ENCODE data around the gene CCL13. TPM values are rescaled to one million over a fixed set of nuclear protein-coding genes. Genes with fewer than 3 reads are reported as not detected.

CCL13 gene
- total RNA-seq, 2 donors from 2014 or later = 0.90 to 1.3 TPM

- Histone ChIP-seq H3K9me3 (no peaks in the 10 kb centered on the region), H3K27me3 (no peaks in the 10 kb centered on the region), H3K36me3 (no peaks in the 10 kb centered on the region), H3K4me1 (no peaks in the 10 kb centered on the region), H3K4me3 (no peak overlapping the region), H3K27ac (no peak overlapping the region)
- DNase-seq (ENCODE audit: low spot score) = no peak
- TF ChIP-seq CTCF (IDR thresholded peaks at IDR 0.05) = no peak
Measured at GRCh38 chr17:34367486-34368195, 11.4 kb downstream of the CCL13 start.

- Histone ChIP-seq H3K9me3 (no peaks in the 10 kb centered on the region), H3K27me3 (no peaks in the 10 kb centered on the region), H3K27ac (no peak overlapping the region), H3K36me3 (no peaks in the 10 kb centered on the region), H3K4me1 (no peaks in the 10 kb centered on the region), H3K4me3 (no peak overlapping the region)
- no peak for DNase-seq (ENCODE audit: low spot score)
- TF ChIP-seq CTCF (IDR thresholded peaks at IDR 0.05) = no peak
Measured at GRCh38 chr17:34368196-34368945, 12.1 kb downstream of the CCL13 start.

- TF ChIP-seq CTCF (IDR thresholded peaks at IDR 0.05) = no peak
- DNase-seq (ENCODE audit: low spot score) = no peak
- Histone ChIP-seq H3K27ac (no peak overlapping the region), H3K9me3 (no peaks in the 10 kb centered on the region), H3K36me3 (no peaks in the 10 kb centered on the region), H3K4me3 (no peak overlapping the region), H3K27me3 (no peaks in the 10 kb centered on the region), H3K4me1 (no peaks in the 10 kb centered on the region)
Measured at GRCh38 chr17:34368946-34369500, 12.7 kb downstream of the CCL13 start.

- no peak for TF ChIP-seq CTCF (IDR thresholded peaks at IDR 0.05)
- H3K4me3 ChIP-seq = no peak overlapping the region
- no peaks in the 10 kb centered on the region for H3K9me3 ChIP-seq
- H3K27me3 ChIP-seq = no peaks in the 10 kb centered on the region
- no peak for DNase-seq (ENCODE audit: low spot score)
- no peaks in the 10 kb centered on the region for H3K4me1 ChIP-seq
- no peak overlapping the region for H3K27ac ChIP-seq
- H3K36me3 ChIP-seq = no peaks in the 10 kb centered on the region
Measured at GRCh38 chr17:34369571-34369970, 13.3 kb downstream of the CCL13 start.

GRCh38 chr17:34370376-34370996, 14.2 kb downstream of the CCL13 start:
- DNase-seq (ENCODE audit: low spot score) = no peak
- H3K4me3 ChIP-seq = no peak overlapping the region
- no peaks in the 10 kb centered on the region for H3K27me3 ChIP-seq
- H3K9me3 ChIP-seq = no peaks in the 10 kb centered on the region
- H3K36me3 ChIP-seq = no peaks in the 10 kb centered on the region
- no peak for TF ChIP-seq CTCF (IDR thresholded peaks at IDR 0.05)
- H3K4me1 ChIP-seq = no peaks in the 10 kb centered on the region
- no peak overlapping the region for H3K27ac ChIP-seq
